ENCODE data around the gene ZNF280B.

DNA sequence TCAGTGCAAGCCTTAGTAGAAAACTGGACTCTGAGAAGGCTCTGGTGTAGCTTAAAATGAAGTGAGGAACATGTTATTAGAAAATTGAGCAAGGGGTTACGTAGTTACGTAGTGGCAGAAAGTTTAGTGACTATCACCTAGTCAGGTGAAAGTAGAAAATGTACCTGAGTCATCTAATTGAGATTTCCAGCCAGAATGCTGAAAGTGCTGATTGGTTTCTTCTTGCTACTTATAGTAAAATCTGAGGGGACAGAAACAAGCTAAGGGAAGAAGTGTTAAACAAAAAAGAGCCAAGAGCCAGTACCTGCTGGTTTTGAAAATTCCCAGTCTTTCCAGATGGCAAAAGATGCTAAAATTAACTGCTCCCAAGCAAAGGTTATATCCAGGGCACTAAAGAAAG is 29.4 kb downstream of the ZNF280B start:
- TF ChIP-seq, protein P1, sequence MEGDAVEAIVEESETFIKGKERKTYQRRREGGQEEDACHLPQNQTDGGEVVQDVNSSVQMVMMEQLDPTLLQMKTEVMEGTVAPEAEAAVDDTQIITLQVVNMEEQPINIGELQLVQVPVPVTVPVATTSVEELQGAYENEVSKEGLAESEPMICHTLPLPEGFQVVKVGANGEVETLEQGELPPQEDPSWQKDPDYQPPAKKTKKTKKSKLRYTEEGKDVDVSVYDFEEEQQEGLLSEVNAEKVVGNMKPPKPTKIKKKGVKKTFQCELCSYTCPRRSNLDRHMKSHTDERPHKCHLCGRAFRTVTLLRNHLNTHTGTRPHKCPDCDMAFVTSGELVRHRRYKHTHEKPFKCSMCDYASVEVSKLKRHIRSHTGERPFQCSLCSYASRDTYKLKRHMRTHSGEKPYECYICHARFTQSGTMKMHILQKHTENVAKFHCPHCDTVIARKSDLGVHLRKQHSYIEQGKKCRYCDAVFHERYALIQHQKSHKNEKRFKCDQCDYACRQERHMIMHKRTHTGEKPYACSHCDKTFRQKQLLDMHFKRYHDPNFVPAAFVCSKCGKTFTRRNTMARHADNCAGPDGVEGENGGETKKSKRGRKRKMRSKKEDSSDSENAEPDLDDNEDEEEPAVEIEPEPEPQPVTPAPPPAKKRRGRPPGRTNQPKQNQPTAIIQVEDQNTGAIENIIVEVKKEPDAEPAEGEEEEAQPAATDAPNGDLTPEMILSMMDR (conservative IDR thresholded peaks at IDR 0.05; ENCODE audit: low read length) = no peak
- TF ChIP-seq EZH2phosphoT487 (IDR thresholded peaks at IDR 0.05; ENCODE audit: borderline replicate concordance, low read depth, low read length) = no peak

All from OCI-LY7 (cell line).